Tibial nerve (tissue), 4 donors: Measurements from ENCODE around the gene DYNLT5. TPM values are rescaled to one million over a fixed set of nuclear protein-coding genes. Genes with fewer than 3 reads are reported as not detected.

Experiments
- DNase-seq, 2 donors: peaks; one replicate each; pipeline ENCODE4 v3.0.0-alpha.2; 2019; ENCODE audit warnings: low spot score in 2 of 2
- H3K27ac ChIP-seq, 4 donors: fragments of 200-600 bp; sonication (generic) in 3 of 4; one replicate each; pipeline ENCODE4 v1.5.1; 2017 to 2019; ENCODE audit warnings: mild to moderate bottlenecking in 1 of 4
- H3K27me3 ChIP-seq, 2 donors: fragments of 200-600 bp; sonication (generic) in 1 of 2; one replicate each; pipeline versions ENCODE4 v1.5.1 to v1.6.0; 2017 to 2019
- H3K36me3 ChIP-seq, 3 donors: fragments of 200-600 bp; sonication (generic); one replicate each; pipeline ENCODE4 v1.5.1; 2018 to 2019
- H3K4me1 ChIP-seq, 4 donors: fragments of 200-600 bp; sonication (generic) in 3 of 4; one replicate each; pipeline ENCODE4 v1.5.1; 2017 to 2019
- H3K4me3 ChIP-seq, 4 donors: fragments of 200-600 bp; sonication (generic) in 3 of 4; one replicate each; pipeline ENCODE4 v1.5.1; 2017 to 2019; ENCODE audit warnings: mild to moderate bottlenecking in 1 of 4, moderate library complexity in 1 of 4
- H3K9me3 ChIP-seq, 4 donors: fragments of 200-600 bp; sonication (generic) in 3 of 4; one replicate each; pipeline ENCODE4 v1.5.1; 2017 to 2019
- EP300 ChIP-seq, 2 donors: sonication (generic); formaldehyde crosslinking; IDR thresholded peaks; one replicate each; pipeline ENCODE4 v1.6.1; 2017; ENCODE audit warnings: antibody characterized with exemption in 2 of 2, mild to moderate bottlenecking in 1 of 2
- POLR2A ChIP-seq, 2 donors: fragments of 450-650 bp; IDR thresholded peaks; one replicate each; pipeline ENCODE4 v1.6.1; 2017; ENCODE audit warnings: antibody characterized with exemption in 2 of 2, mild to moderate bottlenecking in 2 of 2, moderate library complexity in 2 of 2
- WGBS, 2 donors: methylation state at CpG; one replicate each; pipeline ENCODE4 v1.1.5; 2018; 5-methylcytosine and 5-hydroxymethylcytosine counted together
- total RNA-seq, 4 donors: library from RNA; depleted of rRNA; stranded (reverse); fragments of >200 nt; gene quantifications; one replicate each; pipeline ENCODE4 v1.1.0, GENCODE V29; 2016
- TF ChIP-seq, protein P1 (sequence below), 5 experiments: fragments of 200-600 bp in 3 of 5; fragments of 450-650 bp in 2 of 5; sonication (generic) in 3 of 5; IDR thresholded peaks; one replicate each; pipeline ENCODE4 v1.5.1; 2016 to 2019; ENCODE audit warnings: antibody characterized with exemption in 5 of 5, mild to moderate bottlenecking in 3 of 5, moderate library complexity in 2 of 5

Gene DYNLT5
- total RNA-seq, 4 donors from 2014 or later, result 0.78 to 6.3 (median 4.5) TPM; not detected in 1

DNA sequence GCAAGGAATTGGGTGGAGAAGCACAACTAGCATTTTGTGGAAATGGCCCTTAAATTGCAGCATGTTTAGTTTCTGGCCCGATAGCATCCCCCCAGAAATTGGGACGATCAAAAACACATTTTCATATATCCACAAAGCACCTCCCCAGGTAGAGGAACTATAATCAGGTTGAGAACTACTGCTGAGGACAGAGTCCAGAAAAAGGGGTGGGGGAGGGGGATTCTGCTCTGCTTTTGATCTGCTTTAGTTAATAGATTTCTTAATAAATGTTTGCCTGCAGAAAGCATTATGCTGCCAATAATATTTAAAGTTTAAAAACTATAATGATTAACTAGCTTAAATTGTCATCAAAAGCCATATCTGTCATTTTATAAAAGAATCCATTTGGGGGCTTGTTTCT is 14.4 kb upstream of the DYNLT5 start:
- TF ChIP-seq EP300 (IDR thresholded peaks at IDR 0.05) (no peak), POLR2A (IDR thresholded peaks at IDR 0.05) (no peak)
- no peaks in the 10 kb centered on the region for H3K27me3 ChIP-seq
- no peak for DNase-seq

GRCh38 chr1:66739401-66740157 is 12.7 kb upstream of the DYNLT5 start:
- TF ChIP-seq, protein P1, sequence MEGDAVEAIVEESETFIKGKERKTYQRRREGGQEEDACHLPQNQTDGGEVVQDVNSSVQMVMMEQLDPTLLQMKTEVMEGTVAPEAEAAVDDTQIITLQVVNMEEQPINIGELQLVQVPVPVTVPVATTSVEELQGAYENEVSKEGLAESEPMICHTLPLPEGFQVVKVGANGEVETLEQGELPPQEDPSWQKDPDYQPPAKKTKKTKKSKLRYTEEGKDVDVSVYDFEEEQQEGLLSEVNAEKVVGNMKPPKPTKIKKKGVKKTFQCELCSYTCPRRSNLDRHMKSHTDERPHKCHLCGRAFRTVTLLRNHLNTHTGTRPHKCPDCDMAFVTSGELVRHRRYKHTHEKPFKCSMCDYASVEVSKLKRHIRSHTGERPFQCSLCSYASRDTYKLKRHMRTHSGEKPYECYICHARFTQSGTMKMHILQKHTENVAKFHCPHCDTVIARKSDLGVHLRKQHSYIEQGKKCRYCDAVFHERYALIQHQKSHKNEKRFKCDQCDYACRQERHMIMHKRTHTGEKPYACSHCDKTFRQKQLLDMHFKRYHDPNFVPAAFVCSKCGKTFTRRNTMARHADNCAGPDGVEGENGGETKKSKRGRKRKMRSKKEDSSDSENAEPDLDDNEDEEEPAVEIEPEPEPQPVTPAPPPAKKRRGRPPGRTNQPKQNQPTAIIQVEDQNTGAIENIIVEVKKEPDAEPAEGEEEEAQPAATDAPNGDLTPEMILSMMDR (IDR thresholded peaks at IDR 0.05), result no peak
- TF ChIP-seq EP300 (IDR thresholded peaks at IDR 0.05) (no peak), POLR2A (IDR thresholded peaks at IDR 0.05) (no peak)
- Histone ChIP-seq H3K4me3 (no peak overlapping the region), H3K4me1 (no peaks in the 10 kb centered on the region), H3K27ac (no peak overlapping the region), H3K36me3 (no peaks in the 10 kb centered on the region), H3K27me3 (no peaks in the 10 kb centered on the region), H3K9me3 (no peaks in the 10 kb centered on the region)
- DNase-seq, result no peak
- WGBS, 2 donors, result 64 to 69% methylated on average over 9 of the region's 9 CpGs

More for the DNA sequence above, 14.4 kb upstream of the DYNLT5 start:
- H3K27ac ChIP-seq, result no peak overlapping the region
- no peak overlapping the region for H3K4me3 ChIP-seq
- WGBS, 2 donors, result 86 to 87% methylated on average over 2 of the region's 2 CpGs
- H3K36me3 ChIP-seq, result no peaks in the 10 kb centered on the region
- no peaks in the 10 kb centered on the region for H3K4me1 ChIP-seq
- no peaks in the 10 kb centered on the region for H3K9me3 ChIP-seq

GRCh38 chr1:66745451-66745850 is 6.8 kb upstream of the DYNLT5 start:
- 66 to 70% methylated on average over 2 of the region's 2 CpGs for WGBS, 2 donors
- Histone ChIP-seq H3K4me1 (no peaks in the 10 kb centered on the region), H3K9me3 (no peaks in the 10 kb centered on the region), H3K27ac (no peak overlapping the region), H3K4me3 (no peak overlapping the region), H3K36me3 (no peaks in the 10 kb centered on the region), H3K27me3 (no peaks in the 10 kb centered on the region)
- TF ChIP-seq, protein P1 (IDR thresholded peaks at IDR 0.05), result no peak
- TF ChIP-seq EP300 (IDR thresholded peaks at IDR 0.05), result no peak
- no peak for TF ChIP-seq POLR2A (IDR thresholded peaks at IDR 0.05)
- DNase-seq, result no peak

DNA sequence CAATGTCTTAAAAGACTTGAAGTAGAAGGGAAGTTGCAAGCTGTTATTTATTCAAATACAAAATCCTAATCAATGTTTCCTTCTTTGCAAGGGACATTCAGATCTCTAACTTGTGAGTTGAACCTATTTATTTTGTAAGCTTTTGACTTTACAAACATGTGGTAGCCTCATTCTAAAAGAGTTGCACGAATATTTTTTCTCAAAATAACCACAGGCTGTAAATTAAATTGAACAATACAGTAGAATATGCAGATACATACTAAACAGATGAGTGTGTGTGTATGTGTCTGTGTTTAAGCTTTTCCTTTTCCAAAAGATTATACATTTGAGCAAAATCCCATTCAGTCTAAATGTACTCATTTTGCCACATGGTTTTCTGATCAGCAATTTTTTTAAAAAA is 4.8 kb upstream of the DYNLT5 start:
- H3K4me3 ChIP-seq, result no peak overlapping the region
- H3K4me1 ChIP-seq, result peaks cover 0 to 9% (median 4%) of the 10 kb centered on the region in 4 donors
- no peaks in the 10 kb centered on the region for H3K36me3 ChIP-seq
- H3K27me3 ChIP-seq, result no peaks in the 10 kb centered on the region
- TF ChIP-seq EP300 (IDR thresholded peaks at IDR 0.05), result no peak
- TF ChIP-seq, protein P1 (IDR thresholded peaks at IDR 0.05), result no peak
- no peak for TF ChIP-seq POLR2A (IDR thresholded peaks at IDR 0.05)
- DNase-seq, result no peak
- no peaks in the 10 kb centered on the region for H3K9me3 ChIP-seq
- H3K27ac ChIP-seq, result no peak overlapping the region
- WGBS, 2 donors, result 22 to 32% methylated on average over 1 of the region's 1 CpG

DNA sequence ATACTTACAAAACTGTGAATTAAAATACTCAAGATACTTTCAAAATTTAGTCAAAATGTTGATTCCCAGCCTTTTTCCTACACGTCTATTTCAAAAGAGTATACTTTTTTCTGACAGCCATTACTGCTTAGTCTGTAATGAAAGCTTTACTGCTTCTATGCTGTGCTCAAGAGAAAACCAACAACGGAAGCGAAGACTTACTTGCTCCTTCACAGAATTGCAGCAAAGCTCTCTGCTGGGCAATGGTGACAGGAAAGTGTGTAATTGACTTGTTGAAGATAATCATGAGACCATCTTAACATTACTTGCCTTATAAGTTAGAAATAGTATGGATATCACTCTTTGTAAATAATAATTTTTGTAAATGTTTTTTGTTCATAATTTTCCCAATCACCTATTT is 1.7 kb upstream of the DYNLT5 start:
- Histone ChIP-seq H3K4me1 (peaks cover 0 to 13% (median 5%) of the 10 kb centered on the region in 4 donors), H3K27ac (no peak overlapping the region), H3K4me3 (no peak overlapping the region), H3K36me3 (no peaks in the 10 kb centered on the region), H3K27me3 (no peaks in the 10 kb centered on the region), H3K9me3 (no peaks in the 10 kb centered on the region)
- DNase-seq, result no peak
- TF ChIP-seq, protein P1 (IDR thresholded peaks at IDR 0.05), result no peak
- no peak for TF ChIP-seq POLR2A (IDR thresholded peaks at IDR 0.05)
- no peak for TF ChIP-seq EP300 (IDR thresholded peaks at IDR 0.05)
- 69 to 77% methylated on average over 3 of the region's 3 CpGs for WGBS, 2 donors
